Stomach (tissue), 9 donors: ENCODE measurements around the gene ADAMTS13. TPM values are rescaled to one million over a fixed set of nuclear protein-coding genes. Genes with fewer than 3 reads are reported as not detected.

Experiments
- DNase-seq, 2 donors: peaks; one replicate each; pipeline versions ENCODE4 v3.0.0 to v3.0.0-alpha.2; 2013 to 2019
- H3K27ac ChIP-seq, 5 donors: fragments of 200-600 bp in 4 of 5; sonication (generic) in 4 of 5; one replicate each; pipeline ENCODE4 v1.5.1; 2013 to 2019; ENCODE audit warnings: mild to moderate bottlenecking in 1 of 5, moderate library complexity in 1 of 5
- H3K27me3 ChIP-seq, 3 donors: fragments of 200-600 bp; sonication (generic); one replicate each; pipeline ENCODE4 v1.5.1; 2017 to 2019; ENCODE audit warnings: mixed run types in 1 of 3
- H3K36me3 ChIP-seq, 4 donors: fragments of 200-600 bp; sonication (generic); 1 replicate in 3 of 4; 2 replicates in 1 of 4; pipeline ENCODE4 v1.5.1; 2016 to 2019
- H3K4me1 ChIP-seq, 4 donors: fragments of 200-600 bp; sonication (generic); one replicate each; pipeline ENCODE4 v1.5.1; 2016 to 2019
- H3K4me3 ChIP-seq, 4 donors: fragments of 200-600 bp; sonication (generic) in 3 of 4; one replicate each; pipeline ENCODE4 v1.5.1; 2016 to 2019; ENCODE audit warnings: mild to moderate bottlenecking in 1 of 4
- H3K9me3 ChIP-seq, 4 donors: fragments of 200-600 bp; sonication (generic); one replicate each; pipeline ENCODE4 v1.5.1; 2016 to 2019
- EP300 ChIP-seq: sonication (generic); formaldehyde crosslinking; IDR thresholded peaks from one replicate; pipeline ENCODE4 v1.6.1; 2017; ENCODE audit warnings: antibody characterized with exemption
- POLR2A ChIP-seq, 4 donors: fragments of 450-650 bp; IDR thresholded peaks; one replicate each; pipeline ENCODE4 v1.6.1; 2016; ENCODE audit warnings: antibody characterized with exemption in 4 of 4, control low read depth in 2 of 4, mild to moderate bottlenecking in 1 of 4, moderate library complexity in 1 of 4
- POLR2AphosphoS5 ChIP-seq, 3 donors: sonication (generic); formaldehyde crosslinking; IDR thresholded peaks; one replicate each; pipeline ENCODE4 v1.6.1; 2016; ENCODE audit warnings: antibody characterized with exemption in 3 of 3
- WGBS, 5 donors: extraction: QIAGEN DNeasy Blood & Tissue Kit in 3 of 5; methylation state at CpG; one replicate each; pipeline versions ENCODE4 v1.1.5 to v1.1.7; 2013 to 2018; 5-methylcytosine and 5-hydroxymethylcytosine counted together
- intact Hi-C: fragments of 100-400 bp; cut with DNase I; formaldehyde crosslinking; loops from one replicate; pipeline ENCODE4 v1.15.1; 2023; ENCODE audit warnings: low total_unique reads
- polyA plus RNA-seq, 3 donors: library from polyadenylated mRNA; stranded (reverse); fragments of 200-250 nt; gene quantifications; one replicate each; pipeline ENCODE4 v1.2.3, GENCODE V29; 2013
- total RNA-seq, 5 donors: library from RNA; depleted of rRNA; stranded (reverse); fragments of >200 nt; gene quantifications; one replicate each; pipeline versions ENCODE4 v1.1.0 to v1.2.3, GENCODE V29; 2014 to 2016
- TF ChIP-seq, protein P1 (sequence below), 7 experiments: fragments of 450-650 bp in 4 of 7; fragments of 200-600 bp in 3 of 7; sonication (generic) in 3 of 7; IDR thresholded peaks; one replicate each; pipeline ENCODE4 v1.5.1; 2016 to 2019; ENCODE audit warnings: antibody characterized with exemption in 7 of 7, control low read depth in 2 of 7, mild to moderate bottlenecking in 1 of 7
- donor health status: healthy with polysubstance abuse.
- donor health status: Bipolar disorder and iron deficiency.
- donor health status: healthy.

ADAMTS13 gene
- total and polyA plus RNA-seq, 8 donors = 4.6 to 19.6 (median 7.5) TPM; not detected in 1

DNA sequence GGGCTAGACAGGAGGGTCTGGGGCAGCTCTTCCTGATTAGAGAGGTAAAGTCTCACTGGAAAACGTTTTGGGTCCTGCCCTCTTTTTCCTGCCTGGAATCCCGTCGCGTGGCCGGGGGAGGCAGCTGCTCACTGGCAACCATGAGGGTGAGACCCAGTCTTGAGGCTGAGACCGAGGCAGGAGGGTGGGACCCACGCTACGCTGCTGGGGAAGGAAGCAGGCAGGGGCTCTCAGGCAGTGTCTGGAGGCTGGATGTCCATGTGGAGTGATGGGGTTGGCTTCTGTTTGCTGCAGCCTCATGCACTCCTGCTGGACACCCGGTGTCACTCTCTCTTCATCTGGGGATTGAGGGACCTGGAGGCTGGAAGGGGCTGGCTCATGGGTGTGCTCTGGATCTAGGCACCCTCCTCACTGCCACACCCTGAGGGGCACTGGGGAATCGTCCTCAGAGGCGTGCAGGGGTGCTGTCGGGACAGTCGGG lies 68.1 kb downstream of the ADAMTS13 start:
- Histone ChIP-seq H3K4me1 (peaks cover 8 to 19% (median 12%) of the 10 kb centered on the region in 4 donors), H3K4me3 (no peak overlapping the region), H3K27me3 (peaks cover 0 to 42% (median 0%) of the 10 kb centered on the region in 3 donors), H3K27ac (no peak overlapping the region), H3K9me3 (no peaks in the 10 kb centered on the region), H3K36me3 (no peaks in the 10 kb centered on the region)
- WGBS, 5 donors = 54 to 71% (median 64%) methylated on average over 12 to 13 of the region's 13 CpGs
- TF ChIP-seq, protein P1, sequence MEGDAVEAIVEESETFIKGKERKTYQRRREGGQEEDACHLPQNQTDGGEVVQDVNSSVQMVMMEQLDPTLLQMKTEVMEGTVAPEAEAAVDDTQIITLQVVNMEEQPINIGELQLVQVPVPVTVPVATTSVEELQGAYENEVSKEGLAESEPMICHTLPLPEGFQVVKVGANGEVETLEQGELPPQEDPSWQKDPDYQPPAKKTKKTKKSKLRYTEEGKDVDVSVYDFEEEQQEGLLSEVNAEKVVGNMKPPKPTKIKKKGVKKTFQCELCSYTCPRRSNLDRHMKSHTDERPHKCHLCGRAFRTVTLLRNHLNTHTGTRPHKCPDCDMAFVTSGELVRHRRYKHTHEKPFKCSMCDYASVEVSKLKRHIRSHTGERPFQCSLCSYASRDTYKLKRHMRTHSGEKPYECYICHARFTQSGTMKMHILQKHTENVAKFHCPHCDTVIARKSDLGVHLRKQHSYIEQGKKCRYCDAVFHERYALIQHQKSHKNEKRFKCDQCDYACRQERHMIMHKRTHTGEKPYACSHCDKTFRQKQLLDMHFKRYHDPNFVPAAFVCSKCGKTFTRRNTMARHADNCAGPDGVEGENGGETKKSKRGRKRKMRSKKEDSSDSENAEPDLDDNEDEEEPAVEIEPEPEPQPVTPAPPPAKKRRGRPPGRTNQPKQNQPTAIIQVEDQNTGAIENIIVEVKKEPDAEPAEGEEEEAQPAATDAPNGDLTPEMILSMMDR (IDR thresholded peaks at IDR 0.05) = no peak
- TF ChIP-seq EP300 (no peak), POLR2A (IDR thresholded peaks at IDR 0.05) (no peak), POLR2AphosphoS5 (IDR thresholded peaks at IDR 0.05) (no peak)
- no peak for DNase-seq
- intact Hi-C loops = no loop called here

DNA sequence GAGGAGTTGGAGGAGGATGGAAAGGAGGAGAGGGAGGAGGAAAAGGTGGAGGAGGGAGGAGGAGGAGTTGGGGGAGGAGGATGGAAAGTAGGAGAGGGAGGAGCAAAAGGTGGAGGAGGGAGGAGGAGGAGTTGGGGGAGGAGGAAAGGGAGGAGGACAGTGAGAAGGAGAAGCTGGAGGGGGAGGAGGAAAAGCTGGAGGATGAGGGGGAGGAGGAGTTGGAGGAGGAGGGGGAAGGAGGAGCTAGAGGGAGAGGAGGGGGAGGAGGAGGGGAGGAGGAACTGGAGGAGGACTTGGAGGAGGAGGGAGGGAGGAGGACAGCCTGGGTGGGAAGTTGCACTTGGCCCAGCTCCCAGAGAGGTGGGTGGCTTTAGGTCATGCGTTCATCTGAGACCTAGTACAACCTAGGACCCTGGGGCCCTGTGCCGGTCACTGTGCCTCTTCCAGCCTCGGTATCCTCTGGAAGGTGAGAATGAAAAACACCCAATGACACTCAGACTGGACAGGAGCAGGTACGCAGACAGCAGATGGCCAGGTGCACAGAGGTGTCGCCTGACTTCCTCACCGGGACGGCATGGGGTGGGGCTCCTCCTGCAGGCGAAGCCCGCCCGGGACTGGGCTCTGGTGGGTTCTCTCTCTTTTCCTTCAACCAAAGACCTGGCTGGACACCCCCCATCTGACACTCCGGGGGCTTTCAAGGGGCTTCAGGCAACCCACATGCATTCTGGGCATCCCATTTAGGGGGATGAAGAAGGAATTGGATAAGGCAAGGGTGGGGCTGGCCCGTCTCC lies 68.9 kb downstream of the ADAMTS13 start:
- H3K4me3 ChIP-seq = no peak overlapping the region
- H3K27ac ChIP-seq = no peak overlapping the region
- no peaks in the 10 kb centered on the region for H3K36me3 ChIP-seq
- H3K27me3 ChIP-seq = peaks cover 0 to 34% (median 0%) of the 10 kb centered on the region in 3 donors
- intact Hi-C loops = no loop called here
- peaks cover under 1 to 11% (median 3%) of the 10 kb centered on the region in 4 donors for H3K4me1 ChIP-seq
- no peak for DNase-seq
- H3K9me3 ChIP-seq = no peaks in the 10 kb centered on the region
- TF ChIP-seq POLR2A (IDR thresholded peaks at IDR 0.05) (no peak), POLR2AphosphoS5 (IDR thresholded peaks at IDR 0.05) (no peak), EP300 (no peak)
- TF ChIP-seq, protein P1 (IDR thresholded peaks at IDR 0.05) = no peak
- WGBS, 5 donors = 63 to 76% (median 70%) methylated on average over 12 of the region's 12 CpGs

DNA sequence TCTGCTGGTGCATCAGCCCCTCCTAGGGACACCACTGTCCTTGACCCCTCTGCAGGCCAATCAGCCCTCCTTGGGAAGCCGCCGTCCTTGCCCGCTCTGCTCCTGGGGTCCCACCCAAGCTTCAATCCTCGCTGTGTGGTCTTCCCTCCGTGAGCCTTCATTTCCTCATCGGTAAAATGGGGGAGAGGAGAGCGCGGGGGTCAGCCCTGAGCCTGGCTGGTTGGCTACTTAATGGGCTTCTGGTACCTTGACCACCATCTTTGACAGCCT lies 69.4 kb downstream of the ADAMTS13 start:
- Histone ChIP-seq H3K4me3 (no peak overlapping the region), H3K27me3 (peaks cover 0 to 35% (median 0%) of the 10 kb centered on the region in 3 donors), H3K27ac (peak overlapping the region in 4 of 5 donors; percentile 7 to 39 (median 24)), H3K36me3 (no peaks in the 10 kb centered on the region), H3K9me3 (no peaks in the 10 kb centered on the region), H3K4me1 (peaks cover 0 to 8% (median 0%) of the 10 kb centered on the region in 4 donors)
- 91 to 98% (median 92%) methylated on average over 8 of the region's 8 CpGs for WGBS, 5 donors
- no peak for TF ChIP-seq POLR2AphosphoS5 (IDR thresholded peaks at IDR 0.05)
- TF ChIP-seq, protein P1 (IDR thresholded peaks at IDR 0.05) = no peak
- no peak for TF ChIP-seq EP300
- no peak for TF ChIP-seq POLR2A (IDR thresholded peaks at IDR 0.05)
- no peak for DNase-seq
- intact Hi-C loops = no loop called here

DNA sequence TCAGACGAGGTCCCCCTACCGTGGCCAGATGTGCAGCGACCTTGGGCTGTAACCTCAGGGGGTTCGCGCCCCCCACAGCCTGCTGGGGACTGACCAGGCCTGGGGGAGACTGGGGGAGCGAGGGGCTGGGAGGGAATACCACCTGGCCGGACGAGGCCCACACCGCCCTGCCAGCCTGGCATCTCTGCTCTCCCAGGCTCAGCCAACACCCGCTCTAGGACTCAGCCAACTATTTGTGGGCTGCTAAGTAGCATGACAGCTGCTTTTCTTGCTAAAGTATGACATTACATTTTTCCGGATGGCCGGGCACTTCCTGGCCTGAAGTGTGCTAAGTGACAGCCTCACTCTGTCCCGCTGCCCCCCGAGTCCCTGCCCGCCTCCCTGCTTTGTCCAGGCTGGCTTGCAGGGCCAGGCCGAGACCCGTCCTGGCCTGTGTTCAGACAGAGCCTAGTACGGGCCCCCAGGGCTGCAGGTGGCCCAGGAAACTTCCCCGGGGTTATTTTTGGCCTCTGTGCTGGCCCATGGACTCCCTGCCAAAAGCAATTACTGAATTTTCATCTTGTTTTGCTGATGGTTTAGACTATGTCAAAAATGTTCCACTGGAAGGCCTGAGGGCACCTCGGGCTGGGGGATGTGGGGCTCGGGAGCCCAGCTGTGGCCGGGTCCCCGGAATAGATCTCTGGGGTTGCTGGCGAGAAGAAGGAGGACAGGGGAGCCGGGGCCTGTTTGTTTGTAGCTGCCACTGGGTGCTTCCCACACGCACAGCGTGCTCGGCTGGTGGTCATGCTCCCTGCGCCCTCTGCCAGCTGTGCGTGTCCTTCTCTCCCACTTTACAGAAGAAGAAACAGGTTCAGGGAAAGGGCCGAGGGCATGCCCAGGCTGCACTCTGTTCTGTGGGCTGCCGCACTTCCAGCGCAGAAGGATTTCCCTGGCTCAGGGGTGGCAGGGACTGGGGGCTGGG lies 70.2 kb downstream of the ADAMTS13 start:
- peak overlapping the region in 4 of 5 donors; percentile 7 to 39 (median 24) for H3K27ac ChIP-seq

More for the DNA sequence above, 70.2 kb downstream of the ADAMTS13 start:
- H3K4me1 ChIP-seq = peaks cover 0 to 8% (median 0%) of the 10 kb centered on the region in 4 donors
- intact Hi-C loops = no loop called here
- no peak overlapping the region for H3K4me3 ChIP-seq
- H3K9me3 ChIP-seq = no peaks in the 10 kb centered on the region
- no peak for DNase-seq
- H3K27me3 ChIP-seq = peaks cover 0 to 41% (median 0%) of the 10 kb centered on the region in 3 donors
- no peak for TF ChIP-seq POLR2AphosphoS5 (IDR thresholded peaks at IDR 0.05)
- TF ChIP-seq, protein P1 (IDR thresholded peaks at IDR 0.05) = no peak
- no peak for TF ChIP-seq POLR2A (IDR thresholded peaks at IDR 0.05)
- no peak for TF ChIP-seq EP300
- whole genome bisulfite sequencing, 5 donors = 63 to 74% (median 70%) methylated on average over 30 to 33 of the region's 33 CpGs
- H3K36me3 ChIP-seq = no peaks in the 10 kb centered on the region
